Ovary (tissue), 9 donors: ENCODE data around the gene CALHM3. TPM values are rescaled to one million over a fixed set of nuclear protein-coding genes. Genes with fewer than 3 reads are reported as not detected.

Source experiments
- DNase-seq, 5 donors: peaks; one replicate each; pipeline ENCODE4 v3.0.0-alpha.2; 2019 to 2020
- H3K27ac ChIP-seq, 2 donors: fragments of 200-600 bp; one replicate each; pipeline versions ENCODE4 v1.5.1 to v1.8.0; 2019 to 2022
- H3K27me3 ChIP-seq: fragments of 200-600 bp; one replicate; pipeline ENCODE4 v1.8.0; 2022
- H3K36me3 ChIP-seq: fragments of 200-600 bp; sonication (generic); one replicate; pipeline ENCODE4 v1.5.1; 2019
- H3K4me1 ChIP-seq: one replicate; pipeline ENCODE4 v1.8.1; 2013; ENCODE audit warnings: mild to moderate bottlenecking, moderate library complexity; ENCODE audit not compliant: insufficient read depth
- H3K4me3 ChIP-seq: fragments of 200-600 bp; sonication (generic); one replicate; pipeline ENCODE4 v1.5.1; 2017
- H3K9me3 ChIP-seq, 2 donors: fragments of 200-600 bp in 1 of 2; sonication (generic) in 1 of 2; one replicate each; pipeline versions ENCODE4 v1.5.1 to v1.8.1; 2013 to 2019; ENCODE audit warnings: mild to moderate bottlenecking in 1 of 2, moderate library complexity in 1 of 2
- CTCF ChIP-seq, 3 donors: fragments of 450-650 bp in 2 of 3; fragments of 200-600 bp in 1 of 3; IDR thresholded peaks; one replicate each; pipeline versions ENCODE4 v1.5.1 to v1.8.0; 2016 to 2022; ENCODE audit warnings: antibody characterized with exemption in 3 of 3, mild to moderate bottlenecking in 1 of 3
- EP300 ChIP-seq: sonication (generic); formaldehyde crosslinking; IDR thresholded peaks from one replicate; pipeline ENCODE4 v1.6.1; 2017; ENCODE audit warnings: antibody characterized with exemption
- POLR2A ChIP-seq: fragments of 450-650 bp; IDR thresholded peaks from one replicate; pipeline ENCODE4 v1.6.1; 2017; ENCODE audit warnings: antibody characterized with exemption, mild to moderate bottlenecking, moderate library complexity
- WGBS, 3 donors: extraction: QIAGEN DNeasy Blood & Tissue Kit in 1 of 3; methylation state at CpG; one replicate each; pipeline versions ENCODE4 v1.1.5 to v1.1.7; 2013 to 2017; 5-methylcytosine and 5-hydroxymethylcytosine counted together
- intact Hi-C, 4 donors: fragments of 100-400 bp; cut with DNase I; formaldehyde crosslinking; loops; one replicate each; pipeline versions ENCODE4 v1.11.0 to v1.15.1; 2022 to 2023
- polyA plus RNA-seq, 2 donors: library from polyadenylated mRNA; stranded (reverse); fragments of 200-250 nt in 1 of 2; fragments of 350-450 nt in 1 of 2; fragmentation: Illumina TruSeq in 1 of 2; extraction: RNeasy Lipid Tissue Mini Kit (QIAGEN cat#74804) in 1 of 2; gene quantifications; one replicate each; pipeline ENCODE4 v1.2.3, GENCODE V29; 2013 to 2014
- total RNA-seq, 7 donors: library from RNA; depleted of rRNA in 2 of 7; stranded (reverse); fragments of >200 nt in 2 of 7; fragmentation: NEBNext Ultra II Directional in 3 of 7; extraction: Animal tissue kit (Norgen Biotek cat#: 25700) in 3 of 7; gene quantifications; one replicate each; pipeline versions ENCODE4 v1.1.0 to v1.2.4, GENCODE V29; 2016 to 2023
- donor health status: DM: no; HTN: no; CAD: no; lungs with moderate emphysema.
- donor health status: DM: no; HTN: no; CAD: no.
- donor health status: Bipolar disorder and iron deficiency.
- donor health status: DM: yes; HTN: yes; CAD: no.
- donor health status: DM: no; HTN: no; CAD: no.
- donor health status: DM: yes; HTN: yes; CAD: no.

The CALHM3 gene
- total and polyA plus RNA-seq, 9 donors = not detected

GRCh38 chr10:103502849-103503660 lies 24.0 kb upstream of the CALHM3 start:
- Histone ChIP-seq H3K4me1 (peaks cover 7% of the 10 kb centered on the region), H3K27me3 (no peaks in the 10 kb centered on the region)
- TF ChIP-seq CTCF (IDR thresholded peaks at IDR 0.05) = no peak
- TF ChIP-seq EP300 = no peak
- TF ChIP-seq POLR2A = no peak

GRCh38 chr10:103501186-103501585 lies 22.1 kb upstream of the CALHM3 start:
- Histone ChIP-seq H3K27me3 (no peaks in the 10 kb centered on the region), H3K27ac (no peak overlapping the region), H3K4me3 (no peak overlapping the region), H3K9me3 (no peaks in the 10 kb centered on the region), H3K4me1 (peaks cover 7% of the 10 kb centered on the region), H3K36me3 (no peaks in the 10 kb centered on the region)
- intact Hi-C loops = no loop called here
- 93 to 94% (median 93%) methylated on average over 3 of the region's 3 CpGs for WGBS, 3 donors
- no peak for TF ChIP-seq CTCF (IDR thresholded peaks at IDR 0.05)
- no peak for TF ChIP-seq POLR2A
- TF ChIP-seq EP300 = no peak
- DNase-seq = peak in 1 of 5 donors; percentile 10

More at GRCh38 chr10:103502849-103503660, 24.0 kb upstream of the CALHM3 start:
- intact Hi-C loops = no loop called here
- no peak overlapping the region for H3K4me3 ChIP-seq
- 68 to 77% (median 74%) methylated on average over 13 of the region's 13 CpGs for WGBS, 3 donors
- DNase-seq = peak in 2 of 5 donors; percentile 19 to 32
- no peaks in the 10 kb centered on the region for H3K36me3 ChIP-seq
- H3K27ac ChIP-seq = no peak overlapping the region
- H3K9me3 ChIP-seq = no peaks in the 10 kb centered on the region

GRCh38 chr10:103500481-103500880 lies 21.4 kb upstream of the CALHM3 start:
- Histone ChIP-seq H3K27ac (no peak overlapping the region), H3K4me3 (no peak overlapping the region), H3K27me3 (no peaks in the 10 kb centered on the region), H3K4me1 (peaks cover 7% of the 10 kb centered on the region), H3K9me3 (no peaks in the 10 kb centered on the region), H3K36me3 (no peaks in the 10 kb centered on the region)
- WGBS, 3 donors = 47 to 55% (median 52%) methylated on average over 6 of the region's 6 CpGs
- TF ChIP-seq POLR2A = no peak
- no peak for TF ChIP-seq EP300
- no peak for TF ChIP-seq CTCF (IDR thresholded peaks at IDR 0.05)
- intact Hi-C loops = no loop called here
- no peak for DNase-seq

DNA sequence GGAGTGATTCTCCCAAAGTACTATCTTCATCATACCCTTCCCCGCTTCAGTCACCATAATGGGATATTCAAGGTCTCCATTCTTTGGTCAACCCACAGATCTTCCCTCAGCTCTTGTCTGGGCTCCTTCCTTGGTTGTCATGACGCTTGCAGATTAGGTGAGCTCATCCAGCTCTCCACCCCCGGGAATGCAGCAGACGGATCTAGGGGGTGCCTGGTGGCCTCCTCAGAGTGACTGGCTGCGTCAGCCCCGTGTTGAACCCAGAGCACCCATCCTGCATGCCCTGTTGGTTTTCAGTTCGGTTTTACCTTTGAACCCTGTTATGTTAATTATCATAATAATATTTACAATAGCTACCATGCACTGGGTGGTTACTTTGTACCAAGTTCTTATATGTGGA lies 20.8 kb upstream of the CALHM3 start:
- Histone ChIP-seq H3K27ac (no peak overlapping the region), H3K9me3 (no peaks in the 10 kb centered on the region), H3K4me3 (no peak overlapping the region), H3K4me1 (peaks cover 5% of the 10 kb centered on the region), H3K27me3 (no peaks in the 10 kb centered on the region), H3K36me3 (no peaks in the 10 kb centered on the region)
- TF ChIP-seq POLR2A (no peak), EP300 (no peak), CTCF (IDR thresholded peaks at IDR 0.05) (no peak)
- DNase-seq = peak in 1 of 5 donors; percentile 11
- 68 to 82% (median 68%) methylated on average over 7 of the region's 7 CpGs for WGBS, 3 donors
- intact Hi-C loops = loop anchor here in 1 of 4 donors (10.0 kb wide), 1 partner anchor 185 kb away; no protein-coding TSS in a partner anchor
